Panc1 (cell line): ENCODE measurements around the gene SEC14L5. TPM values are rescaled to one million over a fixed set of nuclear protein-coding genes. Genes with fewer than 3 reads are reported as not detected.

ENCODE experiments used
- ATAC-seq: fragments of 200-7000 bp; cut with Tn5 transposase; 2 replicates; pipeline ENCODE4 v1.9.1; 2020; ENCODE audit warnings: mild to moderate bottlenecking, moderate library complexity
- BruUV-seq: library from RNA; stranded (reverse); fragments of 400-500 nt; replicated peaks from 2 replicates; lab custom pipeline; 2021; lab: Mats Ljungman, UMichigan
- CTCF ChIA-PET: fragments of 300-600 bp; sonication (Branson Sonifier 250); formaldehyde crosslinking; loops from one replicate; lab custom pipeline; 2022; ENCODE audit warnings: antibody characterized with exemption; lab: Charles Lee
- POLR2A ChIA-PET: fragments of 300-600 bp; sonication (Branson Sonifier 250); formaldehyde crosslinking; loops from one replicate; lab custom pipeline; 2022; ENCODE audit warnings: antibody characterized with exemption; lab: Charles Lee
- DNase-seq: peaks from one replicate; pipeline ENCODE4 v3.0.0-alpha.2; 2010; ENCODE audit warnings: low read depth, low spot score
- H3K27ac ChIP-seq: 2 replicates; pipeline ENCODE4 v1.5.1; 2011; ENCODE audit warnings: mild to moderate bottlenecking, low read length, inconsistent platforms
- H3K27me3 ChIP-seq: fragments of 200-500 bp; sonication (Bioruptor generic); 2 replicates; pipeline ENCODE4 v1.6.0; 2014; ENCODE audit warnings: low read length, inconsistent platforms; ENCODE audit not compliant: control insufficient read depth, insufficient read depth
- H3K36me3 ChIP-seq: fragments of 200-500 bp; sonication (Bioruptor generic); 2 replicates; pipeline ENCODE4 v1.5.1; 2014; ENCODE audit warnings: inconsistent platforms, mild to moderate bottlenecking, low read length, moderate library complexity; ENCODE audit not compliant: control insufficient read depth, insufficient read depth
- H3K4me1 ChIP-seq: 2 replicates; pipeline ENCODE4 v1.5.1; 2011; ENCODE audit warnings: inconsistent platforms, mild to moderate bottlenecking, low read length, moderate library complexity; ENCODE audit not compliant: control insufficient read depth, insufficient read depth
- H3K4me3 ChIP-seq, 2 experiments: 2 replicates each; pipeline ENCODE4 v1.5.1; 2011 to 2012; ENCODE audit warnings: low read depth in 2 of 2, low read length in 2 of 2, mild to moderate bottlenecking in 2 of 2, inconsistent platforms in 1 of 2, moderate library complexity in 1 of 2
- H3K9me3 ChIP-seq: fragments of 200-500 bp; sonication (Bioruptor generic); 2 replicates; pipeline ENCODE4 v1.5.1; 2014; ENCODE audit warnings: low read depth, mild to moderate bottlenecking, inconsistent platforms, low read length, moderate library complexity; ENCODE audit not compliant: control insufficient read depth, insufficient read depth
- POLR2AphosphoS5 ChIP-seq: IDR thresholded peaks from 2 replicates; pipeline ENCODE4 v1.6.1; 2012; ENCODE audit warnings: mild to moderate bottlenecking, low read depth, low read length, moderate library complexity
- SIN3A ChIP-seq: IDR thresholded peaks from 2 replicates; pipeline ENCODE4 v1.6.1; 2012; ENCODE audit warnings: low read depth, mild to moderate bottlenecking, low read length, moderate library complexity, borderline replicate concordance; ENCODE audit not compliant: insufficient read depth
- TCF7L2 ChIP-seq: IDR thresholded peaks from 2 replicates; pipeline ENCODE4 v1.6.1; 2011; ENCODE audit warnings: mild to moderate bottlenecking, low read depth, low read length, inconsistent platforms
- in situ Hi-C: cut with HindIII; loops from 2 replicates; pipeline ENCODE4 v1.10.0; 2016; ENCODE audit warnings: low sequenced_read_pairs, low pct_unique_long_range_greater_than_20kb
- intact Hi-C: fragments of 100-400 bp; cut with micrococcal nuclease; formaldehyde crosslinking; loops from one replicate; pipeline ENCODE4 v1.10.0; 2022; ENCODE audit not compliant: unreplicated experiment
- total RNA-seq: library from RNA; stranded (reverse); gene quantifications from one replicate; pipeline ENCODE4 v1.2.1, GENCODE V29; 2021; ENCODE audit not compliant: unreplicated experiment
- TF ChIP-seq, protein P1 (sequence below): fragments of 450-650 bp; IDR thresholded peaks from 2 replicates; pipeline ENCODE4 v1.5.1; 2017; ENCODE audit warnings: mild to moderate bottlenecking
- TF ChIP-seq, protein P2 (sequence below), 2 experiments: IDR thresholded peaks; 2 replicates each; pipeline ENCODE4 v1.6.1; 2011 to 2012; ENCODE audit warnings: low read depth in 2 of 2, control low read depth in 1 of 2, low read length in 1 of 2, mild to moderate bottlenecking in 1 of 2, moderate library complexity in 1 of 2; ENCODE audit not compliant: insufficient read depth in 1 of 2

Gene SEC14L5
- total RNA-seq, 1 experiment from 2014 or later: 0.26 TPM

DNA sequence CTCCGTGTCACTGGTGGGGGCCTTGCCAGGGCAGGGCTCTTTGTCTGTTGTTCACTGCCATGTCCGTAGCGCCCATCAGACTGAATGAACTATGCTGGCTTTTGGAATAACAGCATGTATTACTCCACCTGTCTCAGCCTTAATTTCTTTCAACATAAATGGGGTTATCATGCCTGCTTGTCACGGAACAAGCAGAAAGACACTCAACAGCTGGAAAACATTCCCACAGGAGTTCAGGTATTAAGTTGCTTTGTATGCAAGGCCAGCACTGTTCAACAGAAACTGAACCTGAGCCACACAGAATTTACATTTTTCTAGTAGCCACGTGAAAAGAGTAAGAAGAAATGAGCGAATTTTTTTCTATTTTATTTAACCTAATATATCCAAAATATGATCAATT lies 34.3 kb upstream of the SEC14L5 start:
- Histone ChIP-seq H3K4me1 (peaks cover 2% of the 10 kb centered on the region; the same call in 1 of the 2 replicates), H3K9me3 (peaks cover 8% of the 10 kb centered on the region; the same call in 1 of the 2 replicates), H3K36me3 (no peaks in the 10 kb centered on the region), H3K27me3 (no peaks in the 10 kb centered on the region), H3K27ac (no peak overlapping the region), H3K4me3 (no peak overlapping the region)
- BruUV-seq: no TSS peak
- ChIA-PET CTCF (no interaction called here), POLR2A (no interaction called here)
- TF ChIP-seq, protein P1, sequence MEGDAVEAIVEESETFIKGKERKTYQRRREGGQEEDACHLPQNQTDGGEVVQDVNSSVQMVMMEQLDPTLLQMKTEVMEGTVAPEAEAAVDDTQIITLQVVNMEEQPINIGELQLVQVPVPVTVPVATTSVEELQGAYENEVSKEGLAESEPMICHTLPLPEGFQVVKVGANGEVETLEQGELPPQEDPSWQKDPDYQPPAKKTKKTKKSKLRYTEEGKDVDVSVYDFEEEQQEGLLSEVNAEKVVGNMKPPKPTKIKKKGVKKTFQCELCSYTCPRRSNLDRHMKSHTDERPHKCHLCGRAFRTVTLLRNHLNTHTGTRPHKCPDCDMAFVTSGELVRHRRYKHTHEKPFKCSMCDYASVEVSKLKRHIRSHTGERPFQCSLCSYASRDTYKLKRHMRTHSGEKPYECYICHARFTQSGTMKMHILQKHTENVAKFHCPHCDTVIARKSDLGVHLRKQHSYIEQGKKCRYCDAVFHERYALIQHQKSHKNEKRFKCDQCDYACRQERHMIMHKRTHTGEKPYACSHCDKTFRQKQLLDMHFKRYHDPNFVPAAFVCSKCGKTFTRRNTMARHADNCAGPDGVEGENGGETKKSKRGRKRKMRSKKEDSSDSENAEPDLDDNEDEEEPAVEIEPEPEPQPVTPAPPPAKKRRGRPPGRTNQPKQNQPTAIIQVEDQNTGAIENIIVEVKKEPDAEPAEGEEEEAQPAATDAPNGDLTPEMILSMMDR: no peak
- no peak for TF ChIP-seq TCF7L2
- DNase-seq (no peak), ATAC-seq (no peak)
- in situ Hi-C loops (no loop called here), intact Hi-C loops (no loop called here)

DNA sequence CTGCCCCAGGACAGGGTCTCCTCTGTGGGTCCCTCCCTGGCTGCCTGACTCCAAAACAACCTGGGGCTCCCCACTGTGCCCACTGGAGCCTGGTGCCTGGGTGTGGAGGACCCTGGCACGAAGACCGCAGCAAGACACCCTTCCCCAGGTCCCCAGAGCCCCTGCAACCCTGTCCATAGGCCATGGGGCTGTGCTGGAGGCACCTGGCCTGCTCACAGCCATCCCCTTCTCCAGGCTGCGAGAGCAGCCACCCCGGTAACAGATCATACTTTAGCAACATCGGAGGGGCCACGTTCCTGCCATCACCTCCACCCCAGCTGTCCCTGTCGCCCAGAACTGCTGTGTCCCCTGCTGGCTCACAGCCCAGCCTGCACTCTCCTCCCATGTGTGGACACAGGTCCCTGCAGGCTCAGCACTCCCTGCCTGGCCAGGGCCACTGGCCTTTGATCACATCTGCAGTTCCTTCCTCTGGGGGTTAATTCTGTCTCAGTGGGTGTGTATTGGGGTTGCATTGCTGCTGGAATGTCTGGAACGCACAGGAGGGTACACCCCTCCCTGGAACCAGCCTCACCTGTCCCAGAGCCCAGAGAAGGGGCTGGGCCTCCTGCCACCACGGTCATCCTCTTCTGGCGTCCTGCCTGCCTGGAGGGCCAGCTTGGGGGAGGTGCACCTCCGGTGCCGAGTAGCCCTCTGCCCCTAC lies 33.4 kb upstream of the SEC14L5 start:
- ChIA-PET CTCF (no interaction called here), POLR2A (no interaction called here)
- Histone ChIP-seq H3K9me3 (peaks cover 8% of the 10 kb centered on the region; the same call in 1 of the 2 replicates), H3K4me3 (no peak overlapping the region), H3K4me1 (peaks cover 2% of the 10 kb centered on the region; the same call in 1 of the 2 replicates), H3K27ac (peak overlapping the region; percentile 31), H3K36me3 (no peaks in the 10 kb centered on the region), H3K27me3 (no peaks in the 10 kb centered on the region)
- ATAC-seq (peak; percentile 55), DNase-seq (no peak)
- in situ Hi-C loops: no loop called here
- intact Hi-C loops: no loop called here
- BruUV-seq: no TSS peak
- TF ChIP-seq POLR2AphosphoS5 (no peak), SIN3A (no peak)

DNA sequence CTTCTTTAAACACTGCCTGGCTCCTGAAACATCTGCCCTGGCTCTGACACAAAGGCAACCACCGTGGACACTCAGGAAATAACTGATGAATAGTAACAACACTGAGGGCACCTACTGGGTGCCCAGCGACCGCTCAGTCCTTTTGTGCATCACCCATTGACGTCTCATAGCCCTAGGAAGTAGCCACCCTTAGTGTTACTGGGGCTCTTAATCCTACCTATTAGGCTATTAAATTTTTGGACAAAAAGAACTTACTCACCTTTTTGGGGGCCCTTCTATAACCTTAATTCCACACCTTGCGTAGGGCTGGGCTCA lies 32.9 kb upstream of the SEC14L5 start:
- in situ Hi-C loops (no loop called here), intact Hi-C loops (no loop called here)
- H3K4me1 ChIP-seq: peaks cover 2% of the 10 kb centered on the region; the same call in 1 of the 2 replicates
- peak overlapping the region; percentile 31 for H3K27ac ChIP-seq
- DNase-seq: no peak
- peaks cover 8% of the 10 kb centered on the region; the same call in 1 of the 2 replicates for H3K9me3 ChIP-seq
- CTCF ChIA-PET: no interaction called here
- no peaks in the 10 kb centered on the region for H3K27me3 ChIP-seq
- POLR2A ChIA-PET: no interaction called here
- BruUV-seq: no TSS peak
- no peaks in the 10 kb centered on the region for H3K36me3 ChIP-seq
- TF ChIP-seq, protein P2, sequence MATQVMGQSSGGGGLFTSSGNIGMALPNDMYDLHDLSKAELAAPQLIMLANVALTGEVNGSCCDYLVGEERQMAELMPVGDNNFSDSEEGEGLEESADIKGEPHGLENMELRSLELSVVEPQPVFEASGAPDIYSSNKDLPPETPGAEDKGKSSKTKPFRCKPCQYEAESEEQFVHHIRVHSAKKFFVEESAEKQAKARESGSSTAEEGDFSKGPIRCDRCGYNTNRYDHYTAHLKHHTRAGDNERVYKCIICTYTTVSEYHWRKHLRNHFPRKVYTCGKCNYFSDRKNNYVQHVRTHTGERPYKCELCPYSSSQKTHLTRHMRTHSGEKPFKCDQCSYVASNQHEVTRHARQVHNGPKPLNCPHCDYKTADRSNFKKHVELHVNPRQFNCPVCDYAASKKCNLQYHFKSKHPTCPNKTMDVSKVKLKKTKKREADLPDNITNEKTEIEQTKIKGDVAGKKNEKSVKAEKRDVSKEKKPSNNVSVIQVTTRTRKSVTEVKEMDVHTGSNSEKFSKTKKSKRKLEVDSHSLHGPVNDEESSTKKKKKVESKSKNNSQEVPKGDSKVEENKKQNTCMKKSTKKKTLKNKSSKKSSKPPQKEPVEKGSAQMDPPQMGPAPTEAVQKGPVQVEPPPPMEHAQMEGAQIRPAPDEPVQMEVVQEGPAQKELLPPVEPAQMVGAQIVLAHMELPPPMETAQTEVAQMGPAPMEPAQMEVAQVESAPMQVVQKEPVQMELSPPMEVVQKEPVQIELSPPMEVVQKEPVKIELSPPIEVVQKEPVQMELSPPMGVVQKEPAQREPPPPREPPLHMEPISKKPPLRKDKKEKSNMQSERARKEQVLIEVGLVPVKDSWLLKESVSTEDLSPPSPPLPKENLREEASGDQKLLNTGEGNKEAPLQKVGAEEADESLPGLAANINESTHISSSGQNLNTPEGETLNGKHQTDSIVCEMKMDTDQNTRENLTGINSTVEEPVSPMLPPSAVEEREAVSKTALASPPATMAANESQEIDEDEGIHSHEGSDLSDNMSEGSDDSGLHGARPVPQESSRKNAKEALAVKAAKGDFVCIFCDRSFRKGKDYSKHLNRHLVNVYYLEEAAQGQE (IDR thresholded peaks at IDR 0.05; ENCODE audit: insufficient read depth in 1 of 2, low read depth in 2 of 2, low read length in 1 of 2): no peak
- TF ChIP-seq, protein P1: no peak
- TF ChIP-seq TCF7L2: no peak
- no peak for TF ChIP-seq SIN3A
- TF ChIP-seq POLR2AphosphoS5: no peak
- ATAC-seq: no peak
- H3K4me3 ChIP-seq: no peak overlapping the region
